HEK293 (cell line): Measurements from ENCODE around the gene ITPKB.
A peak's percentile ranks its signal among the peaks of the same experiment; 100 is the strongest.

Experiments used
- BCL11A ChIP-seq: fragments of 450-650 bp; formaldehyde crosslinking; IDR thresholded peaks from 2 replicates; pipeline ENCODE4 v1.5.1; 2016; ENCODE audit warnings: low read depth, missing biosample characterization, missing genetic modification characterization
- FEZF1 ChIP-seq: fragments of 450-650 bp; formaldehyde crosslinking; IDR thresholded peaks from 2 replicates; pipeline ENCODE4 v1.5.1; 2016; ENCODE audit warnings: missing biosample characterization, missing genetic modification characterization
- GFI1B ChIP-seq: fragments of 450-650 bp; formaldehyde crosslinking; IDR thresholded peaks from 2 replicates; pipeline ENCODE4 v1.5.1; 2016; ENCODE audit warnings: missing biosample characterization, missing genetic modification characterization
- IKZF3 ChIP-seq: fragments of 450-650 bp; IDR thresholded peaks from 2 replicates; pipeline ENCODE4 v1.5.0; 2018; ENCODE audit warnings: missing biosample characterization, mild to moderate bottlenecking, missing genetic modification characterization, moderate library complexity
- PRDM1 ChIP-seq: fragments of 450-650 bp; formaldehyde crosslinking; IDR thresholded peaks from 2 replicates; pipeline ENCODE4; 2016; ENCODE audit warnings: missing biosample characterization, missing genetic modification characterization
- SCRT2 ChIP-seq: fragments of 450-650 bp; formaldehyde crosslinking; IDR thresholded peaks from 2 replicates; pipeline ENCODE4 v1.5.1; 2016; ENCODE audit warnings: missing biosample characterization, missing genetic modification characterization
- TRIM28 ChIP-seq: IDR thresholded peaks from 2 replicates; pipeline ENCODE4 v1.6.1; 2011; ENCODE audit warnings: low read length, control low read depth, borderline replicate concordance
- ZBTB7A ChIP-seq: fragments of 450-650 bp; formaldehyde crosslinking; IDR thresholded peaks from 2 replicates; pipeline ENCODE4 v1.5.1; 2016; ENCODE audit warnings: low read depth, missing biosample characterization, missing genetic modification characterization
- ZFP69B ChIP-seq: fragments of 450-650 bp; formaldehyde crosslinking; IDR thresholded peaks from 2 replicates; pipeline ENCODE4 v1.5.1; 2016; ENCODE audit warnings: missing biosample characterization, missing genetic modification characterization
- ZNF112 ChIP-seq: fragments of 450-650 bp; formaldehyde crosslinking; IDR thresholded peaks from 2 replicates; pipeline ENCODE4 v1.5.0; 2017; ENCODE audit warnings: missing biosample characterization, missing genetic modification characterization
- ZNF155 ChIP-seq: fragments of 450-650 bp; formaldehyde crosslinking; IDR thresholded peaks from 2 replicates; pipeline ENCODE4 v1.5.1; 2016; ENCODE audit warnings: missing biosample characterization, missing genetic modification characterization
- ZNF16 ChIP-seq: fragments of 450-650 bp; formaldehyde crosslinking; IDR thresholded peaks from 2 replicates; pipeline ENCODE4 v1.5.1; 2016; ENCODE audit warnings: low read depth, missing biosample characterization, missing genetic modification characterization
- ZNF202 ChIP-seq: fragments of 450-650 bp; formaldehyde crosslinking; IDR thresholded peaks from 2 replicates; pipeline ENCODE4 v1.5.1; 2016; ENCODE audit warnings: missing biosample characterization, missing genetic modification characterization, borderline replicate concordance
- ZNF274 ChIP-seq, 2 experiments: fragments of 200-500 bp in 1 of 2; fragments of 450-650 bp in 1 of 2; sonication (Bioruptor generic) in 1 of 2; formaldehyde crosslinking in 1 of 2; IDR thresholded peaks; 2 replicates each; pipeline versions ENCODE4 v1.5.1 to v1.6.1; 2014 to 2016; ENCODE audit warnings: borderline replicate concordance in 1 of 2, inconsistent platforms in 1 of 2, low read length in 1 of 2, missing biosample characterization in 1 of 2, missing genetic modification characterization in 1 of 2
- ZNF302 ChIP-seq: fragments of 450-650 bp; formaldehyde crosslinking; IDR thresholded peaks from 2 replicates; pipeline ENCODE4 v1.5.1; 2016; ENCODE audit warnings: missing biosample characterization, missing genetic modification characterization, low read depth
- ZNF501 ChIP-seq: fragments of 450-650 bp; formaldehyde crosslinking; IDR thresholded peaks from 2 replicates; pipeline ENCODE4 v1.5.1; 2016; ENCODE audit warnings: missing biosample characterization, missing genetic modification characterization
- ZNF521 ChIP-seq: fragments of 450-650 bp; formaldehyde crosslinking; IDR thresholded peaks from 2 replicates; pipeline ENCODE4 v1.5.1; 2017; ENCODE audit warnings: missing biosample characterization, mild to moderate bottlenecking, missing genetic modification characterization
- ZNF529 ChIP-seq: fragments of 450-650 bp; formaldehyde crosslinking; IDR thresholded peaks from 2 replicates; pipeline ENCODE4 v1.5.1; 2017; ENCODE audit warnings: missing genetic modification characterization, missing biosample characterization; ENCODE audit not compliant: insufficient replicate concordance
- ZNF558 ChIP-seq: fragments of 450-650 bp; formaldehyde crosslinking; IDR thresholded peaks from 2 replicates; pipeline ENCODE4 v1.5.1; 2016; ENCODE audit warnings: missing biosample characterization, missing genetic modification characterization
- ZNF560 ChIP-seq: fragments of 450-650 bp; formaldehyde crosslinking; IDR thresholded peaks from 2 replicates; pipeline ENCODE4 v1.5.1; 2017; ENCODE audit warnings: missing biosample characterization, missing genetic modification characterization, borderline replicate concordance
- ZNF621 ChIP-seq: fragments of 450-650 bp; formaldehyde crosslinking; IDR thresholded peaks from 2 replicates; pipeline ENCODE4 v1.5.1; 2017; ENCODE audit warnings: missing biosample characterization, missing genetic modification characterization
- ZNF623 ChIP-seq: fragments of 450-650 bp; formaldehyde crosslinking; IDR thresholded peaks from 2 replicates; pipeline ENCODE4 v1.5.1; 2016; ENCODE audit warnings: missing biosample characterization, missing genetic modification characterization
- ZNF629 ChIP-seq: fragments of 450-650 bp; formaldehyde crosslinking; IDR thresholded peaks from 2 replicates; pipeline ENCODE4 v1.5.1; 2017; ENCODE audit warnings: missing biosample characterization, missing genetic modification characterization
- ZNF670 ChIP-seq: fragments of 450-650 bp; formaldehyde crosslinking; IDR thresholded peaks from 2 replicates; pipeline ENCODE4 v1.5.1; 2016; ENCODE audit warnings: missing biosample characterization, missing genetic modification characterization, low read depth
- ZNF830 ChIP-seq: fragments of 450-650 bp; IDR thresholded peaks from 2 replicates; pipeline ENCODE4 v1.5.0; 2018; ENCODE audit warnings: missing biosample characterization, missing genetic modification characterization, low read depth, mild to moderate bottlenecking, moderate library complexity
- TF ChIP-seq, protein P1 (sequence below): fragments of 450-650 bp; formaldehyde crosslinking; IDR thresholded peaks from 2 replicates; pipeline ENCODE4 v1.5.1; 2016; ENCODE audit warnings: missing biosample characterization, missing genetic modification characterization
- TF ChIP-seq, protein P2 (sequence below): fragments of 450-650 bp; formaldehyde crosslinking; IDR thresholded peaks from 2 replicates; pipeline ENCODE4 v1.5.1; 2017; ENCODE audit warnings: missing biosample characterization, missing genetic modification characterization
- TF ChIP-seq, protein P3 (sequence below): fragments of 450-650 bp; formaldehyde crosslinking; IDR thresholded peaks from 2 replicates; pipeline ENCODE4 v1.5.1; 2016; ENCODE audit warnings: missing biosample characterization, missing genetic modification characterization
- TF ChIP-seq, protein P4 (sequence below): fragments of 450-650 bp; formaldehyde crosslinking; IDR thresholded peaks from 2 replicates; pipeline ENCODE4 v1.5.1; 2016; ENCODE audit warnings: missing biosample characterization, missing genetic modification characterization, borderline replicate concordance
- TF ChIP-seq, protein P5 (sequence below): fragments of 450-650 bp; formaldehyde crosslinking; IDR thresholded peaks from 2 replicates; pipeline ENCODE4 v1.5.1; 2016; ENCODE audit warnings: missing biosample characterization, missing genetic modification characterization
- TF ChIP-seq, protein P6 (sequence below): fragments of 450-650 bp; formaldehyde crosslinking; IDR thresholded peaks from 2 replicates; pipeline ENCODE4 v1.5.1; 2017; ENCODE audit warnings: missing biosample characterization, missing genetic modification characterization

Gene ITPKB

DNA sequence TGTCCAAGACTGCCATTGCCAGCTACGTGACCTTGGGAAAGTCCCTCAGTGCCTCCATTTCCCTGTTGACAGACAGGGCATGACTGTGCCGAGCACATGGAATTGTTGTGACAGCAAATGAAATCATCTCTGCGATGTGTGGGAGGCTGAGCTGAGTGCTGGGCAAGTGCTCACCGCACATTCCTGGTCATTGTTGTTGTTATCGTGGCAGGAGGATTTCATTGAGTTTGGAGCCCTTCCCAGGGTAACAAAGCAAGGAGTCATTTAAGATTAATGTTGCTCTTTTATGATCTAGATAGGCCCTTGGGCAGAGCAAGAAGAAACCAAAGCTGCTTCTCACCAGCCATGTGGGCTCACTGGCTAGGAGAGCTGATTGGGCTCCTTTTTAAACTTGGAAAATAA lies 39.6 kb upstream of the ITPKB start (continued):
- TF ChIP-seq, protein P1, sequence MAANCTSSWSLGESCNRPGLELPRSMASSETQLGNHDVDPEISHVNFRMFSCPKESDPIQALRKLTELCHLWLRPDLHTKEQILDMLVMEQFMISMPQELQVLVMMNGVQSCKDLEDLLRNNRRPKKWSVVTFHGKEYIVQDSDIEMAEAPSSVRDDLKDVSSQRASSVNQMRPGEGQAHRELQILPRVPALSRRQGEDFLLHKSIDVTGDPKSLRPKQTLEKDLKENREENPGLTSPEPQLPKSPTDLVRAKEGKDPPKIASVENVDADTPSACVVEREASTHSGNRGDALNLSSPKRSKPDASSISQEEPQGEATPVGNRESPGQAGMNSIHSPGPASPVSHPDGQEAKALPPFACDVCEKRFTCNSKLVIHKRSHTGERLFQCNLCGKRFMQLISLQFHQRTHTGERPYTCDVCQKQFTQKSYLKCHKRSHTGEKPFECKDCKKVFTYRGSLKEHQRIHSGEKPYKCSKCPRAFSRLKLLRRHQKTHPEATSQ: no peak
- TF ChIP-seq SCRT2 (tag by site-specific recombination) (no peak), ZNF155 (tag by site-specific recombination) (no peak), ZFP69B (tag by site-specific recombination) (peak; percentile 60; the same call in 1 of the 2 replicates), ZNF529 (tag by site-specific recombination) (no peak), ZNF623 (tag by site-specific recombination) (no peak), IKZF3 (no peak), ZBTB7A (tag by site-specific recombination) (no peak), ZNF202 (tag by site-specific recombination) (no peak), ZNF274 (IDR thresholded peaks at IDR 0.05; ENCODE audit: low read length) (no peak), ZNF274 (tag by site-specific recombination; IDR thresholded peaks at IDR 0.05; ENCODE audit: borderline replicate concordance) (no peak), TRIM28 (0 out of 2 replicates have a peak, but pooled peaks have one; percentile 11), ZNF670 (no peak), GFI1B (tag by site-specific recombination) (peak; percentile 95), PRDM1 (0 out of 2 replicates have a peak, but pooled peaks have one; percentile 37), FEZF1 (tag by site-specific recombination) (peak; percentile 91), ZNF621 (tag by site-specific recombination) (no peak), ZNF302 (tag by site-specific recombination) (no peak), ZNF830 (tag by site-specific recombination) (no peak), BCL11A (tag by site-specific recombination) (0 out of 2 replicates have a peak, but pooled peaks have one; percentile 39), ZNF560 (no peak), ZNF16 (no peak), ZNF112 (tag by site-specific recombination) (no peak), ZNF629 (peak; percentile 72), ZNF501 (tag by site-specific recombination) (no peak), ZNF521 (tag by site-specific recombination) (no peak), ZNF558 (no peak)
- TF ChIP-seq, protein P2, sequence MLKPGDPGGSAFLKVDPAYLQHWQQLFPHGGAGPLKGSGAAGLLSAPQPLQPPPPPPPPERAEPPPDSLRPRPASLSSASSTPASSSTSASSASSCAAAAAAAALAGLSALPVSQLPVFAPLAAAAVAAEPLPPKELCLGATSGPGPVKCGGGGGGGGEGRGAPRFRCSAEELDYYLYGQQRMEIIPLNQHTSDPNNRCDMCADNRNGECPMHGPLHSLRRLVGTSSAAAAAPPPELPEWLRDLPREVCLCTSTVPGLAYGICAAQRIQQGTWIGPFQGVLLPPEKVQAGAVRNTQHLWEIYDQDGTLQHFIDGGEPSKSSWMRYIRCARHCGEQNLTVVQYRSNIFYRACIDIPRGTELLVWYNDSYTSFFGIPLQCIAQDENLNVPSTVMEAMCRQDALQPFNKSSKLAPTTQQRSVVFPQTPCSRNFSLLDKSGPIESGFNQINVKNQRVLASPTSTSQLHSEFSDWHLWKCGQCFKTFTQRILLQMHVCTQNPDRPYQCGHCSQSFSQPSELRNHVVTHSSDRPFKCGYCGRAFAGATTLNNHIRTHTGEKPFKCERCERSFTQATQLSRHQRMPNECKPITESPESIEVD (tag by site-specific recombination): peak; percentile 33; the same call in 1 of the 2 replicates
- TF ChIP-seq, protein P3, sequence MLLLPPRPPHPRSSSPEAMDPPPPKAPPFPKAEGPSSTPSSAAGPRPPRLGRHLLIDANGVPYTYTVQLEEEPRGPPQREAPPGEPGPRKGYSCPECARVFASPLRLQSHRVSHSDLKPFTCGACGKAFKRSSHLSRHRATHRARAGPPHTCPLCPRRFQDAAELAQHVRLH: peak; percentile 63; the same call in 1 of the 2 replicates
- TF ChIP-seq, protein P4, sequence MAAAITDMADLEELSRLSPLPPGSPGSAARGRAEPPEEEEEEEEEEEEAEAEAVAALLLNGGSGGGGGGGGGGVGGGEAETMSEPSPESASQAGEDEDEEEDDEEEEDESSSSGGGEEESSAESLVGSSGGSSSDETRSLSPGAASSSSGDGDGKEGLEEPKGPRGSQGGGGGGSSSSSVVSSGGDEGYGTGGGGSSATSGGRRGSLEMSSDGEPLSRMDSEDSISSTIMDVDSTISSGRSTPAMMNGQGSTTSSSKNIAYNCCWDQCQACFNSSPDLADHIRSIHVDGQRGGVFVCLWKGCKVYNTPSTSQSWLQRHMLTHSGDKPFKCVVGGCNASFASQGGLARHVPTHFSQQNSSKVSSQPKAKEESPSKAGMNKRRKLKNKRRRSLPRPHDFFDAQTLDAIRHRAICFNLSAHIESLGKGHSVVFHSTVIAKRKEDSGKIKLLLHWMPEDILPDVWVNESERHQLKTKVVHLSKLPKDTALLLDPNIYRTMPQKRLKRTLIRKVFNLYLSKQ: no peak
- TF ChIP-seq, protein P5, sequence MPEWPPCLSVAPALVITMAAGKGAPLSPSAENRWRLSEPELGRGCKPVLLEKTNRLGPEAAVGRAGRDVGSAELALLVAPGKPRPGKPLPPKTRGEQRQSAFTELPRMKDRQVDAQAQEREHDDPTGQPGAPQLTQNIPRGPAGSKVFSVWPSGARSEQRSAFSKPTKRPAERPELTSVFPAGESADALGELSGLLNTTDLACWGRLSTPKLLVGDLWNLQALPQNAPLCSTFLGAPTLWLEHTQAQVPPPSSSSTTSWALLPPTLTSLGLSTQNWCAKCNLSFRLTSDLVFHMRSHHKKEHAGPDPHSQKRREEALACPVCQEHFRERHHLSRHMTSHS (tag by site-specific recombination): no peak
- TF ChIP-seq, protein P6, sequence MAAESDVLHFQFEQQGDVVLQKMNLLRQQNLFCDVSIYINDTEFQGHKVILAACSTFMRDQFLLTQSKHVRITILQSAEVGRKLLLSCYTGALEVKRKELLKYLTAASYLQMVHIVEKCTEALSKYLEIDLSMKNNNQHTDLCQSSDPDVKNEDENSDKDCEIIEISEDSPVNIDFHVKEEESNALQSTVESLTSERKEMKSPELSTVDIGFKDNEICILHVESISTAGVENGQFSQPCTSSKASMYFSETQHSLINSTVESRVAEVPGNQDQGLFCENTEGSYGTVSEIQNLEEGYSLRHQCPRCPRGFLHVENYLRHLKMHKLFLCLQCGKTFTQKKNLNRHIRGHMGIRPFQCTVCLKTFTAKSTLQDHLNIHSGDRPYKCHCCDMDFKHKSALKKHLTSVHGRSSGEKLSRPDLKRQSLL (tag by site-specific recombination): no peak
